Muscle of arm (tissue), 14 donors: ENCODE results near the gene FTHL17. TPM values are rescaled to one million over a fixed set of nuclear protein-coding genes. Genes with fewer than 3 reads are reported as not detected.

Experiments used
- DNase-seq: peaks from one replicate; pipeline ENCODE4 v3.0.0-alpha.2; 2013
- long read RNA-seq, 11 donors: transcript quantifications; one replicate each; lab custom pipeline, GENCODE V29; 2026
- polyA plus RNA-seq, 12 donors: library from polyadenylated mRNA; unstranded; fragments of 120-200 nt; gene quantifications; one replicate each; pipeline ENCODE4 v1.2.1, GENCODE V29; 2013; ENCODE audit not compliant: insufficient read length in 12 of 12

Gene FTHL17
- polyA plus RNA-seq = not detected
- long read RNA-seq, donor 1 = 0 reads
- long read RNA-seq, donor 2 = 0 reads
- long read RNA-seq, donor 3 = 0 reads
- long read RNA-seq, donor 4 = 0 reads
- long read RNA-seq, donor 5 = 0 reads
- long read RNA-seq, donor 6 = 0 reads
- long read RNA-seq, donor 7 = 0 reads
- long read RNA-seq, donor 8 = 0 reads
- long read RNA-seq, donor 9 = 0 reads
- long read RNA-seq, donor 10 = 0 reads
- long read RNA-seq, donor 11 = 0 reads

- no peak for DNase-seq
Observed at GRCh38 chrX:31071725-31072124, at the start of gene FTHL17. Gene FTHL17 (minus strand): TSS chrX:31072041. CDS start chrX:31071953, 88 bp downstream.

GRCh38 chrX:31117266-31117665, 45.4 kb upstream of the FTHL17 start:
- DNase-seq = no peak

GRCh38 chrX:31115398-31115797, 43.6 kb upstream of the FTHL17 start:
- no peak for DNase-seq

GRCh38 chrX:31114858-31115257, 43.0 kb upstream of the FTHL17 start:
- DNase-seq = no peak

- no peak for DNase-seq
Observed at GRCh38 chrX:31112226-31112999, 40.6 kb upstream of the FTHL17 start.

- DNase-seq = no peak
Observed at GRCh38 chrX:31110657-31111056, 38.8 kb upstream of the FTHL17 start.

GRCh38 chrX:31099536-31100090, 27.8 kb upstream of the FTHL17 start:
- DNase-seq = no peak

- no peak for DNase-seq
Observed at GRCh38 chrX:31098079-31098478, 26.2 kb upstream of the FTHL17 start.

- no peak for DNase-seq
Observed at GRCh38 chrX:31093639-31093975, 21.8 kb upstream of the FTHL17 start.

- DNase-seq = no peak
Observed at GRCh38 chrX:31092970-31093638, 21.3 kb upstream of the FTHL17 start.

- peak; percentile 62 for DNase-seq
Observed at GRCh38 chrX:31092476-31092875, 20.6 kb upstream of the FTHL17 start.

GRCh38 chrX:31091819-31092218, 20.0 kb upstream of the FTHL17 start:
- no peak for DNase-seq

- DNase-seq = no peak
Observed at GRCh38 chrX:31074522-31074921, 2.7 kb upstream of the FTHL17 start.

- DNase-seq = no peak
Observed at GRCh38 chrX:31071262-31071661, 579 bp downstream of the FTHL17 start.

- no peak for DNase-seq
Observed at GRCh38 chrX:31070057-31070468, 1.8 kb downstream of the FTHL17 start.

- DNase-seq = no peak
Observed at GRCh38 chrX:31063114-31063513, 8.7 kb downstream of the FTHL17 start.

GRCh38 chrX:31061091-31061490, 10.8 kb downstream of the FTHL17 start:
- DNase-seq = no peak

- no peak for DNase-seq
Observed at GRCh38 chrX:31060016-31060415, 11.8 kb downstream of the FTHL17 start.

- DNase-seq = no peak
Observed at GRCh38 chrX:31058284-31058683, 13.6 kb downstream of the FTHL17 start.

- no peak for DNase-seq
Observed at GRCh38 chrX:31057691-31058090, 14.2 kb downstream of the FTHL17 start.

GRCh38 chrX:31057291-31057690, 14.6 kb downstream of the FTHL17 start:
- no peak for DNase-seq

- no peak for DNase-seq
Observed at GRCh38 chrX:31053621-31054020, 18.2 kb downstream of the FTHL17 start.

GRCh38 chrX:31039327-31039711, 32.5 kb downstream of the FTHL17 start:
- no peak for DNase-seq
